ENCODE data around the gene MNAT1. TPM values are rescaled to one million over a fixed set of nuclear protein-coding genes. Genes with fewer than 3 reads are reported as not detected.
"Not testable (repeated sequence)": the region's sequence is repeated elsewhere in the genome, so short reads cannot be mapped to it uniquely, and the experiment has no call there.

MNAT1 gene
- total RNA-seq, 1 donor from 2014 or later = 40.4 TPM

DNA sequence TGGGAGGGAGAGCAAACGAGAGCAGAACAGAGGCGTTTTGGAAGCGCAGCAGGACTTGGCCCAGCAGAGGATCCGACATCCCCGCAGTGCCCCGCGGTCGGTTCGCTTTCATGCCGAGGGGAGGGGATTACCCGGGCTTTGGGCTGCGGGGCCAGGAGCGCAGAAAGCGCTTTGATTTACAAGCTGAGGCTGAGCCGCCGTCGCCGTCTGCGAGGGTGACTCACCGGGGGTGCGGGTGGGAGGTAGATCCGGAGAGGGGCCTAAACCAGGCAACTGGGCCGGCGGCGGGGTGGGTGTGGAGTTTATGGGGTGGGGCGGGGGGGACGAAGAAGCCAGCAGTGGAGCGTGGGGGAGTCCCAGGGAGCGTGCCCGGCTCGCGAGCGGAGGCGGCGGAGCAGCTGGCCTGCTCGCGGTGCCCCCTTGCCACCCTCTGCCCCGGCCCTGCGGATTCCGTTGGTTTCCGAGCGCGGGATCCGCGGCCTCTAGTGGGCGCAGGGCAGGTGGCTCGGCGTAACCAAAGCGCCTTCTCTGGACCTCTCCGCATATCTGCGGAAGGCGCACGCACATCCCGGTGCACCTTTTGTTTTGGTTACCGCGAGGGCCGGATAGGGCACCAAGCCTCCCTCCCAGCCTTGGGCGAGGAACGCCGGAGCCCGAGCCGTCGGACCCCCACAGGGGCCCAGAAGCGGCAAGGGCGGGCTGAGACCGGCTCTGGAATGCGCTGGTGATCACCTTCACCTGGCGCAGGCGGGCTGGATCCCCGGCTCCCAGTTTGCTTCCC, 13.0 kb upstream of the MNAT1 start:
- Mint-ChIP-seq H3K36me3 (peaks cover 5% of the 10 kb centered on the region), H3K9me3 (no peaks in the 10 kb centered on the region), H3K27me3 (ENCODE audit: low read depth) (peaks cover 2% of the 10 kb centered on the region), H3K27ac (peak overlapping the region; percentile 96), H3K4me3 (peak overlapping the region; percentile 93), H3K4me1 (peaks cover 26% of the 10 kb centered on the region)
- TF ChIP-seq, protein P1, sequence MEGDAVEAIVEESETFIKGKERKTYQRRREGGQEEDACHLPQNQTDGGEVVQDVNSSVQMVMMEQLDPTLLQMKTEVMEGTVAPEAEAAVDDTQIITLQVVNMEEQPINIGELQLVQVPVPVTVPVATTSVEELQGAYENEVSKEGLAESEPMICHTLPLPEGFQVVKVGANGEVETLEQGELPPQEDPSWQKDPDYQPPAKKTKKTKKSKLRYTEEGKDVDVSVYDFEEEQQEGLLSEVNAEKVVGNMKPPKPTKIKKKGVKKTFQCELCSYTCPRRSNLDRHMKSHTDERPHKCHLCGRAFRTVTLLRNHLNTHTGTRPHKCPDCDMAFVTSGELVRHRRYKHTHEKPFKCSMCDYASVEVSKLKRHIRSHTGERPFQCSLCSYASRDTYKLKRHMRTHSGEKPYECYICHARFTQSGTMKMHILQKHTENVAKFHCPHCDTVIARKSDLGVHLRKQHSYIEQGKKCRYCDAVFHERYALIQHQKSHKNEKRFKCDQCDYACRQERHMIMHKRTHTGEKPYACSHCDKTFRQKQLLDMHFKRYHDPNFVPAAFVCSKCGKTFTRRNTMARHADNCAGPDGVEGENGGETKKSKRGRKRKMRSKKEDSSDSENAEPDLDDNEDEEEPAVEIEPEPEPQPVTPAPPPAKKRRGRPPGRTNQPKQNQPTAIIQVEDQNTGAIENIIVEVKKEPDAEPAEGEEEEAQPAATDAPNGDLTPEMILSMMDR (IDR thresholded peaks at IDR 0.05; ENCODE audit: unreplicated experiment) = peak; percentile 24
- peak; percentile 56 to 79 for DNase-seq (ENCODE audit: low spot score in 2 of 2, unreplicated experiment in 2 of 2)

DNA sequence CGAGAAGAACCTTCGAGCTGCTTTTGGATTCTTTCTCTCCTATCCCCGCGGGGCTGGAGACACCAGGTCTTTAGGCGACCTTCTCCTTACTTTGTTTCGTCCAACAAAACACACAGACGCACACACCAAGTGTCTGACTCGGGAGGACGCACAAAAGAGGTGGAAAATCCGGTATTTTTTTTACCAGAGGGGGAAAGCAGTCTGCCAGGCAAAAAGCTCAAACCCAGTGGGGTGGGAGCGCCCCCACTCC, 12.5 kb upstream of the MNAT1 start:
- TF ChIP-seq, protein P1 (IDR thresholded peaks at IDR 0.05; ENCODE audit: unreplicated experiment) = no peak
- peaks cover 26% of the 10 kb centered on the region for H3K4me1 Mint-ChIP-seq
- H3K4me3 Mint-ChIP-seq = peak overlapping the region; percentile 93
- no peaks in the 10 kb centered on the region for H3K9me3 Mint-ChIP-seq
- no peak for DNase-seq (ENCODE audit: low spot score in 2 of 2, unreplicated experiment in 2 of 2)
- peaks cover 5% of the 10 kb centered on the region for H3K36me3 Mint-ChIP-seq
- peaks cover 2% of the 10 kb centered on the region for H3K27me3 Mint-ChIP-seq (ENCODE audit: low read depth)
- H3K27ac Mint-ChIP-seq = peak overlapping the region; percentile 96

DNA sequence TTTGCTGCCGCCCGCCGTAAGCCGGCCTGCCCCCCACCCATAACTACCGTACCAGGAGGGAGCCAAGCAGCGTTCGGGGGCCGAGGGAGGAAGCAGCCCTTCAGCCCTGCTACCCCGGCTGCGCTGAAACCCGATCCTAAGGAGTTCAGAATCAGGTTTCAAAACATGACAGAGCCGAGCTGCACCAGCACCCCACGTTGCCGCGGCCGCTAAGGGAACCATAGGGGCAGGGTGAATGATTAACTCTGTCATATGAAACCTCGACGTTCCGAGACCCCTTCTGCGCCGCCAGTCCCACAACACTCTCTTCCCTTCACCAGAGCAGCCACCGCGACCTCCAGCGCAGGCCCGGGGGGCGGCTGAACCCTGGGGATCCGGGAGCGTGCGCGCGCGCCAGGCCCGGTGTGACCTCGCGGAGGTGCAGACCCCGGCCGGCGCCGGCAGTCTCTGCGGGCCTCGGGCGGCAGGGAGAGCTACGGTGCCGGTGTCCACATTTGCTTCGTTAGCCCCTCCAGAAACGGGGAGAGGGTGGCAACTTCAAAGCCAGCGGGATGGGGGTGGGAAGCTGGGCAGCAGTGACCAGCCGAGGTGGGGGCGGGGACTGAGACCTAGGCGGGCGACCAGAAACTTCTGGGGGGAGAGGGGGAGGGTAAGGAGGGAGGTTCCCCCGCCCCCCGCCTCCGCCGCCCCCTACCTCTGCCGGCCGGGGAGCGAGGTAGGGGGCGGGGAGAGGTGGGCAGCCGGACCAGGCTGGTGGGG, 12.0 kb upstream of the MNAT1 start:
- Mint-ChIP-seq H3K36me3 (peaks cover 5% of the 10 kb centered on the region), H3K27me3 (ENCODE audit: low read depth) (peaks cover 2% of the 10 kb centered on the region), H3K27ac (peak overlapping the region; percentile 96), H3K9me3 (no peaks in the 10 kb centered on the region), H3K4me3 (peak overlapping the region; percentile 93), H3K4me1 (peaks cover 26% of the 10 kb centered on the region)
- TF ChIP-seq, protein P1 (IDR thresholded peaks at IDR 0.05; ENCODE audit: unreplicated experiment) = no peak
- peak; percentile 40 to 72 for DNase-seq (ENCODE audit: low spot score in 2 of 2, unreplicated experiment in 2 of 2)

- no peaks in the 10 kb centered on the region for H3K9me3 Mint-ChIP-seq
- DNase-seq (ENCODE audit: low spot score in 2 of 2, unreplicated experiment in 2 of 2) = peak; percentile 46 to 75
- peaks cover 24% of the 10 kb centered on the region for H3K4me1 Mint-ChIP-seq
- H3K27me3 Mint-ChIP-seq (ENCODE audit: low read depth) = peaks cover 2% of the 10 kb centered on the region
- peak overlapping the region; percentile 98 for H3K27ac Mint-ChIP-seq
- TF ChIP-seq, protein P1 (IDR thresholded peaks at IDR 0.05; ENCODE audit: unreplicated experiment) = no peak
- peaks cover 3% of the 10 kb centered on the region for H3K36me3 Mint-ChIP-seq
- peak overlapping the region; percentile 93 for H3K4me3 Mint-ChIP-seq
Observed at GRCh38 chr14:60723116-60723906, 11.2 kb upstream of the MNAT1 start.

GRCh38 chr14:60723907-60724618, 10.5 kb upstream of the MNAT1 start, which contains the start of gene SIX4:
SIX4 (minus strand) TSS chr14:60724351; CDS start chr14:60724074, 277 bp downstream.
- peaks cover 6% of the 10 kb centered on the region for H3K27me3 Mint-ChIP-seq (ENCODE audit: low read depth)
- no peaks in the 10 kb centered on the region for H3K9me3 Mint-ChIP-seq
- peak within 1 kb of the TSS; percentile 93 for H3K4me3 Mint-ChIP-seq
- peaks cover 20% of the 10 kb centered on the region for H3K4me1 Mint-ChIP-seq
- DNase-seq (ENCODE audit: low spot score in 2 of 2, unreplicated experiment in 2 of 2) = peak; percentile 45 to 71
- peak within 1 kb of the TSS; percentile 98 for H3K27ac Mint-ChIP-seq
- TF ChIP-seq, protein P1 (IDR thresholded peaks at IDR 0.05; ENCODE audit: unreplicated experiment) = no peak
- no peaks in the 10 kb centered on the region for H3K36me3 Mint-ChIP-seq

DNA sequence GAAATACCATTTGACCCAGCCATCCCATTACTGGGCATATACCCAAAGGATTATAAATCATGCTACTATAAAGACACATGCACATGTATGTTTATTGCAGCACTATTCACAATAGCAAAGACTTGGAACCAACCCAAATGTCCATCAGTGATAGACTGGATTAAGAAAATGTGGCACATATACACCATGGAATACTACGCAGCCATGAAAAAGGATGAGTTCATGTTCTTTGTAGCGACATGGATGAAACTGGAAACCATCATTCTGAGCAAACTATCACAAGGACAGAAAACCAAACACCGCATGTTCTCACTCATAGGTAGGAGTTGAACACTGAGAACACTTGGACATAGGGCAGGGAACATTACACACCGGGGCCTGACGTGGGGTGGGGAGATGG, 3.3 kb upstream of the MNAT1 start:
- Mint-ChIP-seq H3K27me3 (ENCODE audit: low read depth) (peaks cover 22% of the 10 kb centered on the region), H3K4me1 (peaks cover 20% of the 10 kb centered on the region)
- H3K27ac Mint-ChIP-seq; DNase-seq (ENCODE audit: low spot score in 2 of 2, unreplicated experiment in 2 of 2); H3K9me3 Mint-ChIP-seq; H3K4me3 Mint-ChIP-seq; H3K36me3 Mint-ChIP-seq: not testable (repeated sequence)

Measured in mesothelial cell of epicardium (in vitro differentiated cells).